H1 (cell line): ENCODE measurements around the gene RNF144A. TPM values are rescaled to one million over a fixed set of nuclear protein-coding genes. Genes with fewer than 3 reads are reported as not detected.

ENCODE experiments used
- CTCF ChIA-PET: fragments of 300-600 bp; sonication (Branson Sonifier 250); formaldehyde crosslinking; loops from one replicate; lab custom pipeline; 2021; ENCODE audit not compliant: partially characterized antibody; lab: Charles Lee
- POLR2A ChIA-PET: fragments of 300-600 bp; sonication (Branson Sonifier 250); formaldehyde crosslinking; loops from one replicate; lab custom pipeline; 2021; ENCODE audit warnings: inconsistent platforms; ENCODE audit not compliant: partially characterized antibody; lab: Charles Lee
- DNase-seq, 2 experiments: peaks; one replicate each; pipeline versions ENCODE4 v3.0.0 to v3.0.0-alpha.2; 2010 to 2022; ENCODE audit warnings: low spot score in 2 of 2, low read depth in 1 of 2, mixed read lengths in 1 of 2
- FAIRE-seq: peaks from 2 replicates; lab custom pipeline; 2011; peaks lifted over from hg19 to GRCh38; lab: Jason Lieb, UNC
- H2AFZ ChIP-seq: 2 replicates; pipeline ENCODE4 v1.8.1; 2012; ENCODE audit warnings: low read length, inconsistent platforms
- H2AK5ac ChIP-seq: 2 replicates; pipeline ENCODE4 v1.6.1; 2013; ENCODE audit warnings: low read depth, low read length
- H2BK120ac ChIP-seq: replicated peaks from 2 replicates; pipeline ENCODE3; 2013; ENCODE audit warnings: low read depth, low read length, inconsistent platforms
- H2BK12ac ChIP-seq: 2 replicates; pipeline ENCODE4 v1.6.1; 2013; ENCODE audit warnings: low read depth, low read length
- H2BK15ac ChIP-seq: 2 replicates; pipeline ENCODE4 v1.6.1; 2013; ENCODE audit warnings: low read length
- H2BK20ac ChIP-seq: 2 replicates; pipeline ENCODE4 v1.6.1; 2013; ENCODE audit warnings: low read length
- H2BK5ac ChIP-seq: 2 replicates; pipeline ENCODE4 v1.6.1; 2013; ENCODE audit warnings: low read depth, low read length
- H3K14ac ChIP-seq: 2 replicates; pipeline ENCODE4 v1.6.1; 2013; ENCODE audit warnings: inconsistent platforms; ENCODE audit not compliant: insufficient read length
- H3K18ac ChIP-seq: 2 replicates; pipeline ENCODE4 v1.6.1; 2013; ENCODE audit warnings: low read length; ENCODE audit errors: extremely low read depth
- H3K23ac ChIP-seq: 2 replicates; pipeline ENCODE4 v1.6.1; 2013; ENCODE audit warnings: inconsistent platforms; ENCODE audit not compliant: insufficient read length
- H3K23me2 ChIP-seq: 2 replicates; pipeline ENCODE4 v1.6.1; 2013; ENCODE audit warnings: low read depth, low read length
- H3K27ac ChIP-seq: 2 replicates; pipeline ENCODE4 v1.6.1; 2011; ENCODE audit warnings: low read depth, low read length, inconsistent platforms
- H3K27me3 ChIP-seq, 4 experiments: replicated peaks in 1 of 4; 1 replicate in 1 of 4; 2 replicates in 3 of 4; pipeline versions ENCODE4 v1.6.1 to v1.8.1; 2011 to 2013; ENCODE audit warnings: low read length in 3 of 4, mild to moderate bottlenecking in 3 of 4, inconsistent platforms in 2 of 4, mixed read lengths in 2 of 4, moderate library complexity in 1 of 4; ENCODE audit not compliant: control insufficient read depth in 3 of 4, insufficient read depth in 3 of 4; ENCODE audit errors: extremely low read depth in 1 of 4
- H3K36me3 ChIP-seq, 4 experiments: 2 replicates each; pipeline versions ENCODE4 v1.6.1 to v1.8.1; 2011 to 2013; ENCODE audit warnings: mild to moderate bottlenecking in 4 of 4, low read length in 3 of 4, moderate library complexity in 2 of 4, control low read depth in 1 of 4, inconsistent platforms in 1 of 4; ENCODE audit not compliant: insufficient read depth in 4 of 4, control insufficient read depth in 2 of 4
- H3K4ac ChIP-seq: replicated peaks from 2 replicates; pipeline ENCODE3; 2013; ENCODE audit warnings: low read length, low read depth, mixed read lengths, inconsistent platforms; ENCODE audit not compliant: insufficient read length
- H3K4me1 ChIP-seq, 4 experiments: replicated peaks in 1 of 4; 1 replicate in 1 of 4; 2 replicates in 3 of 4; pipeline versions ENCODE4 v1.6.1 to v1.8.1; 2011 to 2013; ENCODE audit warnings: low read length in 3 of 4, inconsistent platforms in 2 of 4, mixed read lengths in 1 of 4; ENCODE audit not compliant: insufficient read depth in 4 of 4, control insufficient read depth in 3 of 4
- H3K4me2 ChIP-seq, 2 experiments: 2 replicates each; pipeline versions ENCODE4 v1.6.1 to v1.8.1; 2011 to 2013; ENCODE audit warnings: low read depth in 2 of 2, low read length in 2 of 2, control low read depth in 1 of 2, inconsistent platforms in 1 of 2, mild to moderate bottlenecking in 1 of 2; ENCODE audit not compliant: insufficient read depth in 1 of 2
- H3K4me3 ChIP-seq, 4 experiments: fragments of 200-600, 300-600 bp in 1 of 4; sonication (generic), shearing (Covaris generic), sonication (Bioruptor Twin) in 1 of 4; 2 replicates each; pipeline versions ENCODE4 v1.5.1 to v1.8.1; 2011 to 2016; ENCODE audit warnings: low read length in 4 of 4, low read depth in 3 of 4, control low read depth in 2 of 4, inconsistent platforms in 2 of 4, mild to moderate bottlenecking in 2 of 4, mixed read lengths in 1 of 4, moderate library complexity in 1 of 4; ENCODE audit not compliant: insufficient read depth in 2 of 4; ENCODE audit errors: extremely low read depth in 1 of 4
- H3K56ac ChIP-seq: replicated peaks from 2 replicates; pipeline ENCODE3; 2013; ENCODE audit warnings: low read depth, mild to moderate bottlenecking, mixed read lengths, low read length, inconsistent platforms; ENCODE audit not compliant: insufficient read length
- H3K79me1 ChIP-seq: 2 replicates; pipeline ENCODE4 v1.6.1; 2013; ENCODE audit warnings: low read depth, low read length, control low read depth
- H3K79me2 ChIP-seq, 2 experiments: 2 replicates each; pipeline versions ENCODE4 v1.6.1 to v1.8.1; 2012 to 2013; ENCODE audit warnings: low read length in 2 of 2, mild to moderate bottlenecking in 2 of 2, inconsistent platforms in 1 of 2; ENCODE audit not compliant: insufficient read depth in 2 of 2, control insufficient read depth in 1 of 2
- H3K9ac ChIP-seq, 4 experiments: replicated peaks in 1 of 4; 1 replicate in 1 of 4; 2 replicates in 3 of 4; pipeline versions ENCODE4 v1.6.1 to v1.8.1; 2011 to 2013; ENCODE audit warnings: low read depth in 3 of 4, low read length in 3 of 4, control low read depth in 2 of 4, mild to moderate bottlenecking in 2 of 4, moderate library complexity in 2 of 4, inconsistent platforms in 1 of 4; ENCODE audit errors: extremely low read depth in 1 of 4
- H3K9me3 ChIP-seq, 2 experiments: 2 replicates each; pipeline versions ENCODE4 v1.6.1 to v1.8.1; 2012 to 2013; ENCODE audit warnings: mild to moderate bottlenecking in 2 of 2, moderate library complexity in 2 of 2, control low read depth in 1 of 2, inconsistent platforms in 1 of 2, low read depth in 1 of 2, low read length in 1 of 2, mixed read lengths in 1 of 2; ENCODE audit not compliant: insufficient read depth in 2 of 2
- H4K20me1 ChIP-seq, 2 experiments: replicated peaks in 1 of 2; 2 replicates each; pipeline versions ENCODE3 to v1.8.1; 2011 to 2013; ENCODE audit warnings: inconsistent platforms in 2 of 2, low read length in 2 of 2, mild to moderate bottlenecking in 1 of 2; ENCODE audit not compliant: insufficient read depth in 2 of 2, control insufficient read depth in 1 of 2
- H4K5ac ChIP-seq: 2 replicates; pipeline ENCODE4 v1.6.1; 2013; ENCODE audit warnings: low read length, low read depth, mixed read lengths, inconsistent platforms; ENCODE audit not compliant: insufficient read length
- H4K8ac ChIP-seq: 2 replicates; pipeline ENCODE4 v1.8.0; 2013; ENCODE audit warnings: mild to moderate bottlenecking, moderate library complexity, low read length, inconsistent platforms; ENCODE audit not compliant: insufficient read depth; ENCODE audit errors: extremely low read depth
- H4K91ac ChIP-seq: replicated peaks from 2 replicates; pipeline ENCODE3; 2013; ENCODE audit warnings: low read length, mixed read lengths, inconsistent platforms; ENCODE audit not compliant: insufficient read length
- TAF1 ChIP-seq: IDR thresholded peaks from 2 replicates; pipeline ENCODE4 v1.6.1; 2011; ENCODE audit warnings: mild to moderate bottlenecking, low read depth, low read length
- WGBS, 2 experiments: shearing (Covaris generic) in 1 of 2; methylation state at CpG; one replicate each; pipeline versions ENCODE4 v1.1.6 to v1.1.7; 2013 to 2015; ENCODE audit warnings: low lambda C conversion rate in 2 of 2, mixed read lengths in 2 of 2, inconsistent platforms in 1 of 2, low coverage in 1 of 2, missing lambda C conversion rate in 1 of 2; ENCODE audit not compliant: insufficient replicate concordance in 2 of 2, insufficient coverage in 1 of 2, insufficient read length in 1 of 2; ENCODE audit errors: extremely low coverage in 1 of 2, missing lambda C conversion rate in 1 of 2; 5-methylcytosine and 5-hydroxymethylcytosine counted together
- polyA plus RNA-seq, 7 experiments: library from polyadenylated mRNA; depleted of rRNA in 3 of 7; stranded (reverse) in 5 of 7; unstranded in 2 of 7; fragments of >200 nt in 5 of 7; fragments of 200-250 nt in 2 of 7; gene quantifications; 1 replicate in 5 of 7; 2 replicates in 1 of 7; 4 replicates in 1 of 7; pipeline versions ENCODE4 v1.2.1 to v1.2.3, GENCODE V29; 2011 to 2013; ENCODE audit warnings: missing spikeins in 2 of 7, mixed read lengths in 2 of 7
- total RNA-seq: library from RNA; stranded (reverse); fragmentation: NEBNext Ultra II Directional; extraction: Animal tissue kit (Norgen Biotek cat#: 25700); gene quantifications from 2 replicates; pipeline ENCODE4 v1.2.1, GENCODE V29; 2021
- TF ChIP-seq, protein P1 (sequence below): IDR thresholded peaks from 2 replicates; pipeline ENCODE4 v1.6.1; 2011; ENCODE audit warnings: low read depth, mild to moderate bottlenecking, low read length; ENCODE audit not compliant: insufficient read depth

RNF144A gene
- total and polyA plus RNA-seq, 2 of the 8 experiments (the other 6 are each of a cell fraction or from before 2014, with no cell fraction given), result 14.0 to 15.0 TPM

DNA sequence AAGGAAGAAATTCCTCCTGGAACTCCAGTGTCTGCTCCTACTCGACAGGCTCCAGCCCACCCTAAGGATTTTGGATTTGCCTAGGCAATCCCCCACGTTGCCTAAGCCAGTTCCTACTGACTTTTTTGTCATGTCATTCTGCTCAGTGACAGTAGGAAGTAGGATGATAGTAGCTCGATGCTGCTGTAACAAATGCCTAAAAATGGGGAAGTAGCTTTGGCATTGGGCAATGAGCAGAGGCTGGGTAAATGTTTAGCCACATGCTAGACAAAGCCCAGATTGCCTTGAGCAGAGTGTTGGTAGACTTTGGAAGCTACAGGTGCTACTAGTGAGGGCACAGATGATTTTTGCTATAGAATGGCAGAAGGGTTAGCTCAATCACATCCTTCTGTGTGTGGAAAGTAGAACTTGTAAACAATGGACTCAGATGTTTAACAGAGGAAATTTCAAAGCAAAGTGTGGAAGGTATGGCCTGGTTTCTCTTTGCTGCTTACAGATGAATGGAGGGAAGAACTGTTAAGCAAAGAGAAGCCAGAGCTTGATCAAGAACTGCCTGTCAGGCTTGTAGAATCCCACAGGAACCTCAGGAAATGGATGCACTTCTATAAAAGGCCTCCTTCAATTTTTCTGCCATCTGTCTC, 154.8 kb downstream of the RNF144A start:
- Histone ChIP-seq H3K23ac (no peak overlapping the region), H3K9me3 (no peaks in the 10 kb centered on the region), H2AFZ (no peak overlapping the region), H4K20me1 (no peaks in the 10 kb centered on the region), H2BK12ac (no peak overlapping the region), H3K18ac (no peak overlapping the region), H3K23me2 (no peaks in the 10 kb centered on the region), H2BK5ac (no peak overlapping the region), H3K4me1 (no peaks in the 10 kb centered on the region), H2BK20ac (no peak overlapping the region), H3K79me1 (no peaks in the 10 kb centered on the region; the same call in 1 of the 2 replicates), H3K9ac (no peak overlapping the region), H2BK15ac (no peak overlapping the region), H2AK5ac (no peak overlapping the region), H4K91ac (peak overlapping the region; percentile 34), H3K4ac (no peak overlapping the region), H2BK120ac (no peak overlapping the region), H3K56ac (no peak overlapping the region), H4K5ac (no peak overlapping the region), H3K4me2 (no peak overlapping the region), H4K8ac (no peak overlapping the region), H3K27ac (no peak overlapping the region; the same call in 1 of the 2 replicates), H3K14ac (no peak overlapping the region), H3K36me3 (no peaks in the 10 kb centered on the region)
- FAIRE-seq (no peak), DNase-seq (no peak)
- POLR2A ChIA-PET, result no interaction called here
- WGBS, 2 experiments, result 92% methylated on average over 3 of the region's 3 CpGs; no CpG with 5 or more reads in 1 of the 2 experiments
- no peak for TF ChIP-seq TAF1
- TF ChIP-seq, protein P1, sequence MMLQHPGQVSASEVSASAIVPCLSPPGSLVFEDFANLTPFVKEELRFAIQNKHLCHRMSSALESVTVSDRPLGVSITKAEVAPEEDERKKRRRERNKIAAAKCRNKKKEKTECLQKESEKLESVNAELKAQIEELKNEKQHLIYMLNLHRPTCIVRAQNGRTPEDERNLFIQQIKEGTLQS, result no peak
- TF ChIP-seq, all 59 proteins: peak for 0
- CTCF ChIA-PET, result interaction anchor here (0.7 to 1.7 kb wide), 2 partner anchors 28 to 38 kb away, joined by 3 to 13 read pairs; no protein-coding TSS in a partner anchor
- H3K79me2 ChIP-seq, result no peaks in the 10 kb centered on the region
- no peak overlapping the region for H3K4me3 ChIP-seq
- no peaks in the 10 kb centered on the region for H3K27me3 ChIP-seq
